HG03378 (cell line): ENCODE results near the gene RSPH1.

Source experiments
- ATAC-seq: cut with Tn5 transposase; IDR thresholded peaks from one replicate; pipeline ENCODE4 v1.9.1; 2021; ENCODE audit warnings: mild to moderate bottlenecking, moderate library complexity; ENCODE audit not compliant: unreplicated experiment

RSPH1 gene

DNA sequence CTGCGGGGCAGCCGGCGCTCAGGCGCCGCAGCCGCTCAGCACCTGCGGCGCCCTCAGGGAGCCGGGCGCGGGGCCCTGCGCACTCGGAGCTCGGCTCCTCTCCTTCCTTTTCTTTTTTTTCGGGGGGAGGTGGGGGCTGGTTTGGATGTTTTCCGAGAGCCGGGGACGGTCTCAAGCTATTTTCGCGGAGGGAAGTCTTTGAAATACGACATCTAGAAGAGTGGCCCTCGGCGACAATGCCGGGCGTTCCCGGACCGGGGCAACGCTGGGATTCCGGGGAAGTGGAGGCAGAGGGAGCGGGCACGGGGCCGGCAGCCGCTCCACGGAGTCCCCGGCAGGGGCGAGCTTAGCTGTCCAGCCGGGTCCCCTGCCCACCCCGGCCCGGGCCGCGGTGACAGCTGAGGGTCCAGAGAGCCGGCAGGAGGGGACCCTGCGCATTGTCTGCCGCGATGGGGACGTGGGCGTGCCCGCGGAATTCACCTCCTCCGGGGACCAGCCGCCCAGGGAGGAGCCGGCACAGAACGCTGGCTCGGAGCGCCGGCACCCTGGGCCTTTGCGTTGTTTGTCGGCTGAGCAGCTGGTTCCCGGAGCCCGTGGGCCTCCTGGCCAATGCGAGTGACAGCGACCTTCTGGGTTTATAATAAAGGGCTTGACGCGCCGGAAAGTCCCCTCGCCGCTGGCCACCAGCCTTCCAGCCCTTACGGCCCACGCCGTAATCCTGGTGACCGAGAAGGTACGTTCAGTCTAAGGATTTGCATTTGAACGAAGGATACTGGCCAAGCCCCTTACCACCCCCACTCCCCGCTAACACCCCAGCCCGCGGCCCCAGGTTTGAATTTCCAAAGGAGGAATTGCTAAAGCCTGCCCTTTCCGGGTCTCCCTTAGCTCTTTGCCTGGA, 18.2 kb upstream of the RSPH1 start:
- ATAC-seq = no peak

DNA sequence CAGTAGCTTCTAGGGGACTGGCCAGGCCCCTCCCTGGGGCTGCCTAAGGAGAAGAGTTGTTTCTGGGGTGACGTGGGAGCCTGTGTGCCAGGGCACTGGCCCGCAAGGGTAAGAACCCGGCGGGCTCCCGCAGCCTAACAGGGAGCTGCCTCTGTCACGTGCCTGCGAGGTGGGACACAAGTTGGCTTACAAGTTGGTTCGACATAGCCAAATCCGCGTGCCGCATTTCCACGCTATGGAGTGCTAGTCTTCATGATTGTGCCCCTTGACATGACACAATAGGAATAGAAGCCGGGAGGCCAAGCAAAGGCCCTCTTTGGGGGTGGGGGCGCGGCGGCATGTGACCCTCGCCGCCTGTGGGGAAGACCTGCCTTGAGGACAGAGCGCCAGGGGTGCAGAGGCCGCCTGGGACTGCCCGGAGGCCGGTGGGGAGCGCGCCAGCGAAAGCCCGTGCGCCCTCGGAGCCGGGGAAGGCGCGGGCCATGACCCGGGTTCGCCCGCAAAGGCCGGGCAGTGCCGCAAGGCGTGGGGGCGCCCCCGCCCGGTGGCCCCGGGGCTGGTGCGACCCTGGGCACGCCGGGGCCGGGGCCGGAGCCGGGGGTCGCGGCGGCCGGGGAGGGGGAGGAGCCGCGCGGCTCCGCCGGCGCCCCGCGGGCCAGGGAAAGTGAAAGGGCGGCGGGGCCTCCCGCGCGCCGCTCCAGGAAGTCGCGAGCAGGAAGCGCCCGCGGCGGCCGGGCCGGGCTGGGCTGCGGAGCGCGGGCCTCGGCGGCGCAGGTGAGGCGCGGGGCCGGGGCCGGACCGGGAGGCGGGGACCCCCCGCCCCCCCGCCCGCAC, 17.3 kb upstream of the RSPH1 start, which contains the start of gene SLC37A1:
SLC37A1 (plus strand) TSS at position 702 of the 834 bp plus-strand sequence. CDS start 4,603 bp downstream, outside the sequence.
- ATAC-seq = no peak

DNA sequence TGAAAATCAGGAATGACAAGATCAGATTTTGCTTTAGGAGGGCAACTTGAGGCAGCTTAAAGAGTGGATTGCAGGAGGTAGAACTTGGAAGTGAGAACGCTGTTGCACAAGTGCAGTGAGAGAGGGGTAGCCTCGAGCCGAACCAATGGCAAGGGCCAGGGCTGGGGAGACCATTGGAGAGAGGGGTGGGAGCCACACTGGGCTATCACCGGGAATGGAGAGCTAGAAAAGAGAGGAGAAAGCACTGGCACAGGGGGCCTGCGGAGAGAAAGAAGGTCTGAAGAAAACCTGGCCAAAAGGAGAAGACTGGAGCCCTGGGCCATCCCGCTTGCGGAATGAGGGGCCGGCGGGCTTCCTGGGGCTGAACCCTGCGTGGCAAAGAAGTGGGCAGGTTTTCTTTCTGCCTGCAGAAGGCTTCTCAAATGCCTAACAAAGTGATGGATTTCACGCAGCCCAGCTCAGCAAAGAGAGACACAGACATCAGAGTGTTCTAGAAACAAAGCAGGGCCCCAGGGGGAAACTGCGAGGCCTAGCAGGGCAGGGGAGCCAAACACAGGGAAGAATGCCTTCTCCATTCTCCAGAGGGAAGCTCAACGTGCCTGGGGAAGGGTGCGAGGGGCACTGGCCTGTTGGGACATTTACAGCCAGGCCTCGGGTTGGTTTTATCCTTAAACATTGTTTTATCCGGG, 16.5 kb upstream of the RSPH1 start:
- no peak for ATAC-seq

DNA sequence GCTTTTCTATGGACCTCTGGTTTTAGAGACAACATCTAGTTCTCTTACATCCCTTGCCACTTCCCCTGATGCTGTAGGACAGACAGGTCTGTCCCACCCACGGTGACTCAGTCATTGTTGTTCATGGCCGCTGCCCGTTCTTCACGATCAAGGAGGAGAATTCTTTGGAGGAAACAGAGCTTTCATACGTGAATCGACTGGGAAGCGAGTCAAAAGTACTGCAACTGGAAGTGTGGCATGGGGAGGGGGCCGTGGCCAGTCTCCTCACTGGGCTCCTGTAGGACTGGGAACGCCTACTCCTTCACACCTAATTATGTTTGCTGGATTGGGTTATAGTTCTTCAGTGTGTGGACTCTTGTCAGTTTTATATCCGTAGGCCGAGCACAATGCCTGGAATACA, 13.2 kb upstream of the RSPH1 start:
- ATAC-seq = no peak

DNA sequence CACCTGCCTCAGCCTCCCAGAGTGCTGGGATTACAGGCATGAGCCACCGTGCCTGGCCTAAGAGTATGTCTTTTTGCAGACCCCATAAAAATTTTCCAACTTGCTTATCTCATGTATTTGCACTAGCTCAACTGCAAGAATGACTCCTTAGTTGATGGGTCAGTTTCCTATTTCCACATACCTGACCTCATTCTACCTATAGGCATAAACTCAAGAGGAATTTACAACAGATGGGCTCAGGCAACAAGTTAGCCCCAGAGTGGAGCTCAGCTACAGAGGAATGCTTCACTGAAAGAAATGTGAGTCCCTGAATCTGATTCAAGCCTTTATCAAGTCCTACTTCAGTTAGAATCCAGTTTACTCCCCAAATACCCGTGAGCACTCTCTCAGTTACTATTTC, 12.3 kb upstream of the RSPH1 start:
- no peak for ATAC-seq

DNA sequence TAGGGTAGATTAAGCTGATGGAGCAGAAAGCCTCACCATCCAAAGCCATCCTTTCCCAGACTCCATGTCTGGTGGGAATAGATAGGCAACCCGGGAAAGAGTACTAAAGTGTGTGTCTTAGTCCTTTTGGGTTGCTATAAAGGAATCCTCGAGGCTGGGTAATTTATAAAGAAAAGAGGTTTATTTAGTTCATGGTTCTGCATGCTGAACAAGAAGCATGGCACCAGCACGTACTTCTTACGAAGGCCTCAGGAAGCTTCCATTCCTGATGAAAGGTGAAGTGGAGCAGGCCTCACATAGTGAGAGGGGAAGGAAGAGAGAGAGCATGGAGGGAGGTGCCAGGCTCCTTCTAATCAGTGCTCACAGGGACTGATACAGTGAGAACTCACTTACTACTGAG, 11.4 kb upstream of the RSPH1 start:
- no peak for ATAC-seq

DNA sequence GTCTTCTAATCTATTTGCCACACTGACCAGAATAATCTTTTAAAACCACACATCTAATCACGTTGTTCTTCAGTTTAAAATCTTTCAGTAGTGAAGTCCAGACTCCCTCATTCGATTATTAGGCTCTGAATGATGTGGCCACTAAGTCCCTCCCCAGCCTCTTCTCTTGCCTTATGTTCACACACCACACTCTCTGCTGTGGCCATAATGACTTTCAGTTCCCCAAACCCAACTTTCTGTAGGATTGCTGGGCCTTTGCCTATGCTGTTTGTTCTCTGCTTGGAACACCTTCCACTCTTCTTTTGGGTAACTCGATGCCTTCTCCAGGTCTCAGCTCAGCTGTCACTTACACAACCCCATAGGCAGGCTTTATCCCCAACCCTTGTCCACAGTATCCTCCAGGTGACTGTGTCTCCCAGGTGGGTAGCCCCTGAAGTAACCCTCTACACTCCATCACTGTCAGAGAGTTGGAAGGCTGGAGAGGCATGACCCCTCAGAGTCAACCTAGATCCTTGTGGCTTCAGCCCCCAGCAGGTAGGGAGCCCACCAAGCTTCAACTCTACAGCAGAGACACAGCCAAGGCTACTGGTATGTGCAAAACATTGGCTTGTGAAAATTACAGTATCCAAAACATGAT, 9.2 kb upstream of the RSPH1 start:
- peak; percentile 85 for ATAC-seq

DNA sequence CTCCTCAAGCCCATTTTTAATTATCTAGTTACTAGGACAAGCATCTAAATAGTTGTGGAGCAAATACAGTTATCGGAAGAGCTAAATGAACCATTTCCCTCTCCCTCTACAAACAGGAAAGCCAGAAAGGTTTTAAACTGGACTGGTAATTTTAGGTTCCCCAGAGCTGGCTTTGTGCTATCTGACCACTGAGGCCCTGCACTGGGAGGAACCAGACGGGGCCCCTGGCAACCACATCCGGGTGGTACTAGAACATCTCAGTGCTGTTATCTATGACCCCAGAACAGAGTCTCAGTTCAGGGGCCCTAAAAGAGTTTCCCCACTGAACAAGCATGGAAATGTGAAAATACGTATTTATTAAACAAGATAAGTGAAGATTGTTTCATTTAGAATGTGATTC, 7.7 kb upstream of the RSPH1 start:
- ATAC-seq = no peak

DNA sequence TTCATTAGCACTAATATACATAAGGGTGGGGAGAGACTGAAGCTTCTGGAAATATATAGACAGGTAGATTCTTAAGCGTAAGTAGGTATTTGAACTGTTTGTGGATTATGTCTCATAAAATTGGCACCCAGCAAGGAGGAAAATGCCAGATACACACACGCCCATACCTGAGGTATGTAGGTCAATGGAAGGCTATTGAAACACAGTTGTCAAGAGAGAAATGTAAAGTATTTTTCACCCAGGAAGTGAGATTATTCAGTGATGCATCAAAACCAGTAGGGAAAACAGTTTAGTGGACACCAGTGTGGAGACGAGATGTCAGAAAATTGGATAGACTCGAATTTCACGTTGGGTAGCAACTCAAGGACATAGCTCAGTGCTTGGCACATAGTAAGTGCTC, 4.7 kb upstream of the RSPH1 start:
- no peak for ATAC-seq

DNA sequence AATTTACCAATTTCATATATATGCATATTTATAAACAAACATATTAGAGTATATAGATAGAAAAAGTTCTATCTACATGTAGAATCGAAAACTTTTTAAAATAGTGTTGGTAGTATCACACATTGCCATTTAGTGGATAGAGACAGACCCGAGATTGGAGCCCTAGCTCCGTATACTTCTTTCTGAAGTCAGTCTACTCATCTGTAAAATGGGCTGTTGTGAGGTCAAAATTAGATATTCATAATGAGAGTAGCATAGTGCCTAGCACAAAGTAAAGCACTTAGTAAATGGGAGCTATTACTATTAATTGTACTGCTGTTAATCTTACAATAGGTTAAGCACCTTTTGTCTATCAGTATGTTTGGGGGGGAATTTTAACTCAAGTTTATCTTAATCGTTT, 4.2 kb upstream of the RSPH1 start:
- ATAC-seq = no peak

DNA sequence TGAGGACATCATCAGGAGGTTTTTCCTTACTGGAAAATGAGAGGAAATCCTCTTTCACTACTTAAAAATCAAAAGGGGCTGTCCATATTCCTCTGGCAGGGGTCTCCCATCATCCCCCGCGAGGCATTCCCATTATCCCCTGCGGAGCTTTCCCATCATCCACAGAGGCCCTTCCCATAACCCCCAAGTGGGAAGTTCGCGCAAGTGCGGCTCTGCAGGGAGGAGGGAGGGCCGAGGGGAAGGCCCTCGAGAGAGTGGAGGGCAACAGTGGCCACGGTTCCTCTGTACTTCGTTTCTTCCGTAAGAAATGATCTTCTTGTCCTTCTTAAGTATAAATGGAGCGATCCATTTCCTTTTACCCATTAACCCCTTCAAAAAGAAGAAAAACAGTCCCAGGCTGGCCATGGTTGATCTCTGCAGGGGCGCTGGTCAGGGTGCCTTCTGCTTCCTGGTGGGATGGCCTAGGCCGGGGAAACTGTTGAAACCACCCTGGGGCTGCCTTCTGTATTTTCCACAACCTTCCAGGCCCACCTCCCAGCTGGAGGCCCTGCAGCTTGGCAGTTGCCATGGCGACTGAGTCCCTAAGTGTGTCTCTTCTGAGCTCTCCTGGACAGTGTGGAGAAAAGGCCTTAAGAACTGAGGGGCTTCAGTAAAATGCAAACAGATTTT, 3.6 kb upstream of the RSPH1 start:
- no peak for ATAC-seq

DNA sequence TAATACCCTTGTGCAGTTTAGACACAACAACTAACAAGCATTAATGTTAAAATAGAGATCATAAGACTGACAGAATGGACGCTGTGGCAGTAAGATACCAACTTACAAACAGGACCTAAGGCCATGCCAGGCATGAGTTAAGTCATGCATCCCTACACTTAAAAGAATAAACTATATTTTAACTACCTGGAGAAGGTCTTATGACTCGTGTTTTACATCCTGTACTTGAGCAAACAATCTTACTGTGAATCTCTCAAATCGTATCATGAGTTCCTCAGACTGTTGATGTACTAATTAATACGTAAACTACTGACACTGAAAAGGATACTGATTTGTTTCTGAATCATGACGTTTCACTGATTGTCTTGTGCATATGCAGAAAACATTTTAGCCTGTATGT, 2.0 kb upstream of the RSPH1 start:
- ATAC-seq = no peak

DNA sequence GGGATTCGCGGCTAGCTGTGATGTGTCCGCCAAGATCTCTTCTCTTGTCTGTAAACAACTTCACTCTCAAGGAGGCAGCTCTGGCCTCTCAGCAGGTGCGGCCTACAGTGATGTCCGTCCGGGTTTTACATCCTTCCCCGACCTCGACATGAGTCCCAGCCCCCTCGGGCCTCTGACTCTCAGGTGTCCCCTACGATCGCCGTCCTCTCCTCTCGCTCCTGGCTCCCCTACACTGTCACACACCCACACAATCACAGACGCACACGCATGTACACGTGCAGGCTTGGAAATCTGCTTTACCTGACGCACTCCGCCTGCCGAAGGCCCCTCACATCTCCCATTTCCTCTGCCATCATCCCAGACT, 797 bp upstream of the RSPH1 start:
- ATAC-seq = peak; percentile 10

DNA sequence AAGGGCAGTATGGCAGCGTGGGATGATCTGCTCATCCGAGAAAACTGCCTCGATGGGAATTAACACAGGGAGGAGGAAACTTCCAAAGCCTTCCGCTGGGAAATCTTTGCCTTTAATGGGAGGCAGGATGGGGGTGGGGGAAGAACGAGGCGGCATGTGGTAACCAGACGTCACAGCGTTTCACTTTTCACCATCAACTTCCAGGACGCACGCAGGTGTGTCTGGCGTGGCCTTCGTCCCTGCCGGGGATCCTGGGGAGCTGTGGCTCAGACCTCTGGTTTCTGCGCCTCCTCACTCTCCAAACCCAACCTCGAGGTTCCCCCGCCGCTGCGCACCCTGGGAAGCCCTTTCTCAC, 282 bp downstream of the RSPH1 start:
- peak; percentile 2 for ATAC-seq

DNA sequence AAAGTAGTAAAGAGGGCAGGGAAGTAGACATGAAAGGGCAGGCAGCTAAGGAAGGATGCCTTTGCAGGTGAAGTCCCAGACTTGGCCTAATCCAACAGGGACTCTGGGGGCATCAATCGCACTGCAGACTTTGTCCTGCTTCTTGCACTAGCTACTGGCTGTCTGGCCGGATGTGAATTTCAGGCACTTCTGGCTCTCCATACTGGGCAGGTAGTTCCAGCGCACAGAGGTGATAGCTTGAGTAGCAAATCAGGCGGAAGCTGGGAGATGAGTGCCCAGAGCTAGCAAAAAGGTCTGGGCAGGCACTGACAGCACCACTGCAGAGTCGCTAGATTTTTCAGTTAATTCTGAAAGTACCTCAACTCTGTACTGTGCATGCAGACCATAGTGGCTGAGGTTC, 997 bp downstream of the RSPH1 start:
- no peak for ATAC-seq

DNA sequence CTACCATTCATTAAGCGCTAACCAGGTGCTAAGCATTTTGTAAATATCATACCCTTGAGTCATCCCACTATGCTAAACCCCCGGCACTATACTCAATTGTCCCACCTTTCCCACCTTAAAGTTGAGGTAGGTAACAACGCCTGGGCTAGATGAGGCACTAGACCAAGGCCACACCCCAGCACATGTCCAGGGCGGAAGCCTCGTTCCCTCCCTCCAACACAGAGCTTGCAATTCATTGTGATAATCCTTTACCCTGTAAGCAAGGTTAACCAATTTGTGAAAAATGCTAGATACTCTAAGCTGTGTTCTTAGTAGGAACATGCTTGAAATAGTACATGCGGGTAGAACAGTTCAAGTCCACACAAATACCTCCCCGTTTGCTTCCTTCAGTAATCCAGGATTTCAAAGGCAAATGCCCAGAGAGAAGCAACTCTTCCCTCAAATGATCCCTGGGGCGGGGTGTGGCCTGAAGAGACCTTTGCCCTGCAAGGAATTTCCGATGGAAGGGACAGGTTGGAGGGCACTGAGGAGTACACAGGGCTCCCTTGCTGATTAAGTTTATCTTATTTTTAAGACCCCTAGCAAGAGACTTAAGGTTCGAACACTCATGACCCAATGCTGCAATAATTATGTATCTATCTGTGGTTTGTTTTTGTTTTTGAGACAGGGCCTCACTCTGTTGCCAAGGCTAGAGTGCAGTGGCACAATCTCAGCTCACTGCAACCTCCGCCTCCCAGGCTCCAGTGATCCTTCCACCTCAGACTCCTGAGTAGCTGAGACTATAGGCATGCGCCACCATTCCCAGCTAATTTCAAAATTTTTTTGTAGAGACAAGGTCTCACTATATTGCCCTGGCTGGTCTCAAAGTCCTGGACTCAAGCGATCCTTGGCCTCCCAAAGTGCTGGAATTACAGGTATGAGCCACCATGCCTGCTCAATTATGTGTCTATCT, 2.6 kb downstream of the RSPH1 start:
- no peak for ATAC-seq

DNA sequence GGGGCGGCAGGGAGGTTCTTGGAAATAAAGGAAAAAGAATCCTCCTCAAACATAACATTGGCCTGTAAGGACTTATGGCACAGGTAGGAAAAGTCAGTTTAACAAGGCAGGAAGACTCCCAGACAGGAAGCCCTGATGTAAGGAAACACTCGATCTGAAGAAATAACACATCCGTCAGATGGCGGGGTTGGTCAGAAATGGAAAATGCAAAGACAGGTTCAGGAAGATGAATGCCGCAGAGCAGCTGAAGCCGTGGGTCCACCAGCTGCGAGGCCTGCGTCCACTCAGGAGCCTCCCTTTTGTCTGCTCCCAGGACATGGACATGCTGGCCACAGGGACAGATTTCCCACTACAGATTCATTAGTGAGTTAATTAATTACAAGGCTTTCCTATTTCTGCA, 3.8 kb downstream of the RSPH1 start:
- no peak for ATAC-seq

DNA sequence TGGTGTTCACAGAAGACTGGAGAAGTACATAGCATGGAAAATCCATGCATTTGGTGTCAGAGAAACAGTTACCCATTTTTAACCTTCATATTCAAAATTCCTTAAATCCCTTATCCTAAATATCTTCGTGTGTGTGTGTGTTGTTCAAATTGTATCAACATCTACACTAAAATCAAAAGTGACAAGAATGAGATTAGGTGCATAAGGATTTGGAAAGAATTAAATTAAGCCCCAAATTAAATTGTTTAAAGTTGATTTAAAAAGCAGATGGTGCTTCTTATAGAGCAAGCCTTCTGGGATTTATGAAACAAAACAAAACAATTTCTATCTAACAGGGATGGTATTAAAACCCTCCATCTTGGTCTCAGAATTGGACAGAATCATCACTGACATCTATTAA, 4.7 kb downstream of the RSPH1 start:
- ATAC-seq = no peak

DNA sequence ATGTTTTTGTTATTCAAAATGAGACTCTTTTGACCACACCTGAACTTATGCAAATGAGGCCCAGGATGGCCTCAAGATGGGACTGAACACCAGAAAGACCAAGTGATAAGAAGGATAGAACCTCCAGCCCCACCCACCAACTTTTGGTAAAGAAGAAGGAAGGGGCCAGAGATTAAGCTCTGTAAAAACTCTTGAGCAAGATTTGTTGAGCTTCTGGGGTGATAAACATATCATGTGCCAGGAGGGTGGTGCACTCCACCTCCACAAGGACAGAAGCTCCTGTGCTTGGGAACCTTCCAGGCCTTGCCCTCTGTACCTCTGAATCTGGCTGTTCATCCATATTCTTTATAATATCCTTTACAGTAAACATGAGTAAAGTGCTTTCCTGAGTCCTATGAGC, 5.3 kb downstream of the RSPH1 start:
- ATAC-seq = no peak
